H9 (cell line): ENCODE measurements around the gene PWWP2B. TPM values are rescaled to one million over a fixed set of nuclear protein-coding genes. Genes with fewer than 3 reads are reported as not detected.

Experiments used
- DNase-seq: peaks from one replicate; pipeline ENCODE4 v3.0.0-alpha.2; 2017
- H2AFZ ChIP-seq: one replicate; pipeline ENCODE4 v1.6.1; 2013; ENCODE audit warnings: mild to moderate bottlenecking, low read length, control low read depth, moderate library complexity
- H2AK5ac ChIP-seq: 2 replicates; pipeline ENCODE4 v1.6.1; 2013; ENCODE audit warnings: low read length, control low read depth, mixed read lengths; ENCODE audit not compliant: insufficient read length
- H2BK120ac ChIP-seq: one replicate; pipeline ENCODE4 v1.6.1; 2013; ENCODE audit warnings: low read depth, mild to moderate bottlenecking, low read length, control low read depth, inconsistent platforms; ENCODE audit not compliant: poor library complexity, severe bottlenecking
- H2BK12ac ChIP-seq: 2 replicates; pipeline ENCODE4 v1.6.1; 2013; ENCODE audit warnings: low read length, control low read depth, mixed read lengths, low read depth; ENCODE audit not compliant: insufficient read length
- H2BK15ac ChIP-seq: 2 replicates; pipeline ENCODE4 v1.6.1; 2013; ENCODE audit warnings: low read depth, low read length, control low read depth
- H2BK20ac ChIP-seq: one replicate; pipeline ENCODE4 v1.6.1; 2013; ENCODE audit warnings: low read depth, mild to moderate bottlenecking, low read length, control low read depth, inconsistent platforms; ENCODE audit not compliant: poor library complexity, severe bottlenecking
- H2BK5ac ChIP-seq: 2 replicates; pipeline ENCODE4 v1.6.1; 2013; ENCODE audit warnings: low read length, control low read depth, mixed read lengths; ENCODE audit not compliant: insufficient read length
- H3K14ac ChIP-seq: 2 replicates; pipeline ENCODE4 v1.6.1; 2013; ENCODE audit warnings: low read length, control low read depth; ENCODE audit not compliant: insufficient read depth
- H3K18ac ChIP-seq: 2 replicates; pipeline ENCODE4 v1.6.1; 2013; ENCODE audit warnings: low read depth, mild to moderate bottlenecking, mixed read lengths, low read length, control low read depth; ENCODE audit not compliant: insufficient read length
- H3K23ac ChIP-seq: 2 replicates; pipeline ENCODE4 v1.6.1; 2013; ENCODE audit warnings: low read length, control low read depth, mixed read lengths, low read depth; ENCODE audit not compliant: insufficient read length
- H3K23me2 ChIP-seq: 2 replicates; pipeline ENCODE4 v1.6.1; 2013; ENCODE audit warnings: low read depth, mild to moderate bottlenecking, mixed read lengths, low read length, control low read depth; ENCODE audit not compliant: insufficient read length, poor library complexity, severe bottlenecking
- H3K27ac ChIP-seq: 2 replicates; pipeline ENCODE4 v1.5.1; 2013; ENCODE audit warnings: low read length, control low read depth, mixed read lengths, low read depth; ENCODE audit not compliant: insufficient read length
- H3K27me3 ChIP-seq: 2 replicates; pipeline ENCODE4 v1.6.1; 2013; ENCODE audit warnings: low read length, control low read depth, inconsistent platforms; ENCODE audit not compliant: insufficient read depth
- H3K4ac ChIP-seq: 2 replicates; pipeline ENCODE4 v1.6.1; 2013; ENCODE audit warnings: low read depth, mild to moderate bottlenecking, control low read depth, inconsistent platforms, low read length, moderate library complexity
- H3K4me1 ChIP-seq: 2 replicates; pipeline ENCODE4 v1.6.1; 2013; ENCODE audit warnings: low read length, control low read depth, inconsistent platforms; ENCODE audit not compliant: insufficient read depth
- H3K4me2 ChIP-seq: 2 replicates; pipeline ENCODE4 v1.6.1; 2013; ENCODE audit warnings: low read length, control low read depth, mixed read lengths; ENCODE audit not compliant: insufficient read length, insufficient read depth
- H3K56ac ChIP-seq: 2 replicates; pipeline ENCODE4 v1.6.1; 2013; ENCODE audit warnings: low read depth, mild to moderate bottlenecking, mixed read lengths, low read length, control low read depth; ENCODE audit not compliant: insufficient read length
- H3K79me1 ChIP-seq: 2 replicates; pipeline ENCODE4 v1.6.1; 2013; ENCODE audit warnings: low read depth, mild to moderate bottlenecking, moderate library complexity, low read length, control low read depth, inconsistent platforms; ENCODE audit not compliant: insufficient read depth, poor library complexity, severe bottlenecking
- H3K79me2 ChIP-seq: 2 replicates; pipeline ENCODE4 v1.6.1; 2013; ENCODE audit warnings: low read length, control low read depth, inconsistent platforms; ENCODE audit not compliant: insufficient read depth
- H3K9ac ChIP-seq: 2 replicates; pipeline ENCODE4 v1.6.1; 2013; ENCODE audit warnings: low read length, control low read depth, mixed read lengths; ENCODE audit not compliant: insufficient read length; ENCODE audit errors: extremely low read depth
- H3K9me3 ChIP-seq: one replicate; pipeline ENCODE4 v1.6.1; 2013; ENCODE audit warnings: low read depth, low read length, inconsistent platforms; ENCODE audit not compliant: control insufficient read depth
- H3T11ph ChIP-seq: one replicate; pipeline ENCODE4 v1.6.1; 2013; ENCODE audit warnings: mild to moderate bottlenecking, low read length, control low read depth, inconsistent platforms
- H4K20me1 ChIP-seq: one replicate; pipeline ENCODE4 v1.6.1; 2013; ENCODE audit not compliant: control insufficient read depth, insufficient read length, insufficient read depth
- H4K5ac ChIP-seq: 2 replicates; pipeline ENCODE4 v1.6.1; 2013; ENCODE audit warnings: low read depth, mild to moderate bottlenecking, mixed read lengths, low read length, control low read depth; ENCODE audit not compliant: insufficient read length
- H4K8ac ChIP-seq: replicated peaks from 2 replicates; pipeline ENCODE4 v1.6.1; 2013; ENCODE audit warnings: low read length, control low read depth, mixed read lengths, low read depth; ENCODE audit not compliant: insufficient read length
- H4K91ac ChIP-seq: 2 replicates; pipeline ENCODE4 v1.6.1; 2013; ENCODE audit warnings: low read depth, mild to moderate bottlenecking, moderate library complexity, mixed read lengths, low read length, control low read depth; ENCODE audit not compliant: insufficient read length
- H3K27ac Mint-ChIP-seq, 3 experiments: 2 replicates in 2 of 3; 3 replicates in 1 of 3; pipeline ENCODE4 v1.8.0; 2020 to 2021; ENCODE audit warnings: mixed read lengths in 3 of 3, mild to moderate bottlenecking in 1 of 3, moderate library complexity in 1 of 3
- H3K27me3 Mint-ChIP-seq: 2 replicates; pipeline ENCODE4 v1.8.0; 2021; ENCODE audit warnings: low read depth, mild to moderate bottlenecking, moderate library complexity, mixed read lengths
- H3K36me3 Mint-ChIP-seq, 3 experiments: 2 replicates in 2 of 3; 3 replicates in 1 of 3; pipeline ENCODE4 v1.8.0; 2020 to 2021; ENCODE audit warnings: low read depth in 3 of 3, mixed read lengths in 3 of 3; ENCODE audit not compliant: insufficient read depth in 1 of 3
- H3K4me1 Mint-ChIP-seq, 2 experiments: 2 replicates each; pipeline ENCODE4 v1.8.0; 2020; ENCODE audit warnings: mixed read lengths in 2 of 2
- H3K4me3 Mint-ChIP-seq, 2 experiments: 2 replicates in 1 of 2; 3 replicates in 1 of 2; pipeline ENCODE4 v1.8.0; 2020 to 2021; ENCODE audit warnings: mild to moderate bottlenecking in 2 of 2, mixed read lengths in 2 of 2, moderate library complexity in 1 of 2
- H3K9me3 Mint-ChIP-seq, 2 experiments: 2 replicates in 1 of 2; 3 replicates in 1 of 2; pipeline ENCODE4 v1.8.0; 2020; ENCODE audit warnings: mild to moderate bottlenecking in 2 of 2, mixed read lengths in 2 of 2, moderate library complexity in 1 of 2
- CTCF ChIP-seq: fragments of 200-600 bp; sonication (generic); conservative IDR thresholded peaks from 3 replicates; pipeline ENCODE4 v1.8.0; 2021; ENCODE audit warnings: antibody characterized with exemption, mild to moderate bottlenecking
- WGBS: extraction: QIAGEN DNeasy Blood & Tissue Kit; methylation state at CpG from one replicate; pipeline ENCODE4 v1.1.7; 2013; ENCODE audit warnings: missing lambda C conversion rate, low lambda C conversion rate, mixed read lengths; ENCODE audit not compliant: insufficient read length; ENCODE audit errors: extremely low coverage; 5-methylcytosine and 5-hydroxymethylcytosine counted together
- total RNA-seq: library from RNA; stranded (reverse); gene quantifications from 2 replicates; pipeline ENCODE4 v1.2.1, GENCODE V29; 2021

PWWP2B gene
- total RNA-seq, 1 experiment from 2014 or later, result 10.0 TPM

GRCh38 chr10:132420981-132421846 lies 24.2 kb downstream of the PWWP2B start:
- Histone ChIP-seq H3K27ac (no peak overlapping the region), H3K79me2 (no peaks in the 10 kb centered on the region), H2AK5ac (no peak overlapping the region), H3T11ph (no peak overlapping the region), H3K4ac (no peak overlapping the region), H4K91ac (no peak overlapping the region), H3K18ac (no peak overlapping the region), H3K79me1 (no peaks in the 10 kb centered on the region), H2BK12ac (no peak overlapping the region), H3K9ac (no peak overlapping the region), H2BK20ac (no peak overlapping the region), H3K56ac (no peak overlapping the region), H3K14ac (no peak overlapping the region), H4K20me1 (no peaks in the 10 kb centered on the region), H2AFZ (no peak overlapping the region), H3K9me3 (no peaks in the 10 kb centered on the region), H2BK5ac (no peak overlapping the region), H2BK15ac (no peak overlapping the region), H3K4me1 (peaks cover 6% of the 10 kb centered on the region; the same call in 1 of the 2 replicates), H4K5ac (no peak overlapping the region), H2BK120ac (no peak overlapping the region), H3K4me2 (no peak overlapping the region), H3K27me3 (no peaks in the 10 kb centered on the region), H3K23ac (no peak overlapping the region), H3K23me2 (no peaks in the 10 kb centered on the region), H4K8ac (no peak overlapping the region)
- WGBS, result no CpG with 5 or more reads among the region's 33 CpGs
- no peaks in the 10 kb centered on the region for H3K36me3 Mint-ChIP-seq
- no peak overlapping the region for H3K4me3 Mint-ChIP-seq
- no peak overlapping the region for H3K27ac Mint-ChIP-seq
- no peak for TF ChIP-seq CTCF
- no peak for DNase-seq
- H3K27me3 Mint-ChIP-seq, result no peaks in the 10 kb centered on the region; the same call in none of the 2 replicates
- H3K4me1 Mint-ChIP-seq, result peaks cover 16 to 35% of the 10 kb centered on the region in 2 experiments
- no peaks in the 10 kb centered on the region for H3K9me3 Mint-ChIP-seq
